GM19023 (cell line): ENCODE measurements around the gene PRKCH.

Experiments used
- ATAC-seq: cut with Tn5 transposase; IDR thresholded peaks from one replicate; pipeline ENCODE4 v1.9.1; 2021; ENCODE audit warnings: mild to moderate bottlenecking, moderate library complexity; ENCODE audit not compliant: unreplicated experiment

PRKCH gene

GRCh38 chr14:61484031-61484430 lies 162.7 kb downstream of the PRKCH start:
- no peak for ATAC-seq

- no peak for ATAC-seq
These were observed 163.6 kb downstream of the PRKCH start for GRCh38 chr14:61484826-61485584.

GRCh38 chr14:61485661-61486060 lies 164.3 kb downstream of the PRKCH start:
- no peak for ATAC-seq

GRCh38 chr14:61486930-61487495 lies 165.6 kb downstream of the PRKCH start:
- ATAC-seq, result no peak

GRCh38 chr14:61488417-61489401 lies 167.3 kb downstream of the PRKCH start:
- ATAC-seq, result no peak

- no peak for ATAC-seq
These were observed 168.1 kb downstream of the PRKCH start for GRCh38 chr14:61489512-61489911.

- no peak for ATAC-seq
These were observed 168.6 kb downstream of the PRKCH start for GRCh38 chr14:61489932-61490331.

GRCh38 chr14:61491224-61491623 lies 169.8 kb downstream of the PRKCH start:
- no peak for ATAC-seq

- no peak for ATAC-seq
These were observed 170.6 kb downstream of the PRKCH start for GRCh38 chr14:61491876-61492434.

GRCh38 chr14:61492474-61492873 lies 171.1 kb downstream of the PRKCH start:
- no peak for ATAC-seq

- no peak for ATAC-seq
These were observed 171.9 kb downstream of the PRKCH start for GRCh38 chr14:61493239-61493638.

- no peak for ATAC-seq
These were observed 172.6 kb downstream of the PRKCH start for GRCh38 chr14:61494018-61494417.

GRCh38 chr14:61495809-61496208 lies 174.4 kb downstream of the PRKCH start:
- ATAC-seq, result no peak

GRCh38 chr14:61498303-61498702 lies 176.9 kb downstream of the PRKCH start:
- ATAC-seq, result no peak

- ATAC-seq, result no peak
These were observed 177.4 kb downstream of the PRKCH start for GRCh38 chr14:61498811-61499210.

- no peak for ATAC-seq
These were observed 178.6 kb downstream of the PRKCH start for GRCh38 chr14:61499991-61500390.

- ATAC-seq, result no peak
These were observed 180.5 kb downstream of the PRKCH start for GRCh38 chr14:61501714-61502458.

- ATAC-seq, result no peak
These were observed 181.2 kb downstream of the PRKCH start for GRCh38 chr14:61502459-61503093.

- peak; percentile 86 for ATAC-seq
These were observed 181.9 kb downstream of the PRKCH start for GRCh38 chr14:61503167-61503801.

- ATAC-seq, result no peak
These were observed 183.5 kb downstream of the PRKCH start for GRCh38 chr14:61504901-61505300.
